Measurements from ENCODE around the gene IRF9. TPM values are rescaled to one million over a fixed set of nuclear protein-coding genes. Genes with fewer than 3 reads are reported as not detected.

Gene IRF9
- total and polyA plus RNA-seq, 2 experiments from 2014 or later, result 8.2 to 8.4 TPM

DNA sequence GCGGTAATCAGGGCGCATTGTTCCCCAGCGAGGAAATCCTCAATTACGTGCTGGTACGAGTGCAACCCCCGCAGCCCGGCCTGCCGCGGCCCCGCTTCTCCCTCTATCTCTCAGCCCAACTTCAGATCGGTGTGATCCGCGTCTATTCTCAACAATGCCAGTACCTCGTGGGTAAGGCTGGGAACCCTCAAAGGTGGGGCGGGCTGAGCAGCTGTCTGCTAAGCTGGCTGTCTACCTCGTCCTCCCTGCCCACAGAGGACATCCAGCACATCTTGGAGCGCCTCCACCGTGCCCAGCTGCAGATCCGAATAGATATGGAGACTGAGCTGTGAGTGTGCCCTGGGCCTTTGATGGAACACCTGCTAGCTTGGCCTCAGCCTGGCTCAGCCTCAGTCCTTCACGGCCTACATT, 11.8 kb downstream of the IRF9 start (continued):
- TF ChIP-seq, protein P1, sequence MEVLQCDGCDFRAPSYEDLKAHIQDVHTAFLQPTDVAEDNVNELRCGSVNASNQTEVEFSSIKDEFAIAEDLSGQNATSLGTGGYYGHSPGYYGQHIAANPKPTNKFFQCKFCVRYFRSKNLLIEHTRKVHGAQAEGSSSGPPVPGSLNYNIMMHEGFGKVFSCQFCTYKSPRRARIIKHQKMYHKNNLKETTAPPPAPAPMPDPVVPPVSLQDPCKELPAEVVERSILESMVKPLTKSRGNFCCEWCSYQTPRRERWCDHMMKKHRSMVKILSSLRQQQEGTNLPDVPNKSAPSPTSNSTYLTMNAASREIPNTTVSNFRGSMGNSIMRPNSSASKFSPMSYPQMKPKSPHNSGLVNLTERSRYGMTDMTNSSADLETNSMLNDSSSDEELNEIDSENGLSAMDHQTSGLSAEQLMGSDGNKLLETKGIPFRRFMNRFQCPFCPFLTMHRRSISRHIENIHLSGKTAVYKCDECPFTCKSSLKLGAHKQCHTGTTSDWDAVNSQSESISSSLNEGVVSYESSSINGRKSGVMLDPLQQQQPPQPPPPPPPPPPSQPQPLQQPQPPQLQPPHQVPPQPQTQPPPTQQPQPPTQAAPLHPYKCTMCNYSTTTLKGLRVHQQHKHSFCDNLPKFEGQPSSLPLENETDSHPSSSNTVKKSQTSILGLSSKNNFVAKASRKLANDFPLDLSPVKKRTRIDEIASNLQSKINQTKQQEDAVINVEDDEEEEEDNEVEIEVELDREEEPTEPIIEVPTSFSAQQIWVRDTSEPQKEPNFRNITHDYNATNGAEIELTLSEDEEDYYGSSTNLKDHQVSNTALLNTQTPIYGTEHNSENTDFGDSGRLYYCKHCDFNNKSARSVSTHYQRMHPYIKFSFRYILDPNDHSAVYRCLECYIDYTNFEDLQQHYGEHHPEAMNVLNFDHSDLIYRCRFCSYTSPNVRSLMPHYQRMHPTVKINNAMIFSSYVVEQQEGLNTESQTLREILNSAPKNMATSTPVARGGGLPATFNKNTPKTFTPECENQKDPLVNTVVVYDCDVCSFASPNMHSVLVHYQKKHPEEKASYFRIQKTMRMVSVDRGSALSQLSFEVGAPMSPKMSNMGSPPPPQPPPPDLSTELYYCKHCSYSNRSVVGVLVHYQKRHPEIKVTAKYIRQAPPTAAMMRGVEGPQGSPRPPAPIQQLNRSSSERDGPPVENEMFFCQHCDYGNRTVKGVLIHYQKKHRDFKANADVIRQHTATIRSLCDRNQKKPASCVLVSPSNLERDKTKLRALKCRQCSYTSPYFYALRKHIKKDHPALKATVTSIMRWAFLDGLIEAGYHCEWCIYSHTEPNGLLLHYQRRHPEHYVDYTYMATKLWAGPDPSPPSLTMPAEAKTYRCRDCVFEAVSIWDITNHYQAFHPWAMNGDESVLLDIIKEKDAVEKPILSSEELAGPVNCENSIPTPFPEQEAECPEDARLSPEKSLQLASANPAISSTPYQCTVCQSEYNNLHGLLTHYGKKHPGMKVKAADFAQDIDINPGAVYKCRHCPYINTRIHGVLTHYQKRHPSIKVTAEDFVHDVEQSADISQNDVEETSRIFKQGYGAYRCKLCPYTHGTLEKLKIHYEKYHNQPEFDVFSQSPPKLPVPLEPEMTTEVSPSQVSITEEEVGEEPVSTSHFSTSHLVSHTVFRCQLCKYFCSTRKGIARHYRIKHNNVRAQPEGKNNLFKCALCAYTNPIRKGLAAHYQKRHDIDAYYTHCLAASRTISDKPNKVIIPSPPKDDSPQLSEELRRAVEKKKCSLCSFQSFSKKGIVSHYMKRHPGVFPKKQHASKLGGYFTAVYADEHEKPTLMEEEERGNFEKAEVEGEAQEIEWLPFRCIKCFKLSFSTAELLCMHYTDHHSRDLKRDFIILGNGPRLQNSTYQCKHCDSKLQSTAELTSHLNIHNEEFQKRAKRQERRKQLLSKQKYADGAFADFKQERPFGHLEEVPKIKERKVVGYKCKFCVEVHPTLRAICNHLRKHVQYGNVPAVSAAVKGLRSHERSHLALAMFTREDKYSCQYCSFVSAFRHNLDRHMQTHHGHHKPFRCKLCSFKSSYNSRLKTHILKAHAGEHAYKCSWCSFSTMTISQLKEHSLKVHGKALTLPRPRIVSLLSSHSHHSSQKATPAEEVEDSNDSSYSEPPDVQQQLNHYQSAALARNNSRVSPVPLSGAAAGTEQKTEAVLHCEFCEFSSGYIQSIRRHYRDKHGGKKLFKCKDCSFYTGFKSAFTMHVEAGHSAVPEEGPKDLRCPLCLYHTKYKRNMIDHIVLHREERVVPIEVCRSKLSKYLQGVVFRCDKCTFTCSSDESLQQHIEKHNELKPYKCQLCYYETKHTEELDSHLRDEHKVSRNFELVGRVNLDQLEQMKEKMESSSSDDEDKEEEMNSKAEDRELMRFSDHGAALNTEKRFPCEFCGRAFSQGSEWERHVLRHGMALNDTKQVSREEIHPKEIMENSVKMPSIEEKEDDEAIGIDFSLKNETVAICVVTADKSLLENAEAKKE (CRISPR knock-in tag; IDR thresholded peaks at IDR 0.05), result no peak
- no peak for TF ChIP-seq POLR2AphosphoS5 (IDR thresholded peaks at IDR 0.05; ENCODE audit: low read depth)
- TF ChIP-seq, protein P2, sequence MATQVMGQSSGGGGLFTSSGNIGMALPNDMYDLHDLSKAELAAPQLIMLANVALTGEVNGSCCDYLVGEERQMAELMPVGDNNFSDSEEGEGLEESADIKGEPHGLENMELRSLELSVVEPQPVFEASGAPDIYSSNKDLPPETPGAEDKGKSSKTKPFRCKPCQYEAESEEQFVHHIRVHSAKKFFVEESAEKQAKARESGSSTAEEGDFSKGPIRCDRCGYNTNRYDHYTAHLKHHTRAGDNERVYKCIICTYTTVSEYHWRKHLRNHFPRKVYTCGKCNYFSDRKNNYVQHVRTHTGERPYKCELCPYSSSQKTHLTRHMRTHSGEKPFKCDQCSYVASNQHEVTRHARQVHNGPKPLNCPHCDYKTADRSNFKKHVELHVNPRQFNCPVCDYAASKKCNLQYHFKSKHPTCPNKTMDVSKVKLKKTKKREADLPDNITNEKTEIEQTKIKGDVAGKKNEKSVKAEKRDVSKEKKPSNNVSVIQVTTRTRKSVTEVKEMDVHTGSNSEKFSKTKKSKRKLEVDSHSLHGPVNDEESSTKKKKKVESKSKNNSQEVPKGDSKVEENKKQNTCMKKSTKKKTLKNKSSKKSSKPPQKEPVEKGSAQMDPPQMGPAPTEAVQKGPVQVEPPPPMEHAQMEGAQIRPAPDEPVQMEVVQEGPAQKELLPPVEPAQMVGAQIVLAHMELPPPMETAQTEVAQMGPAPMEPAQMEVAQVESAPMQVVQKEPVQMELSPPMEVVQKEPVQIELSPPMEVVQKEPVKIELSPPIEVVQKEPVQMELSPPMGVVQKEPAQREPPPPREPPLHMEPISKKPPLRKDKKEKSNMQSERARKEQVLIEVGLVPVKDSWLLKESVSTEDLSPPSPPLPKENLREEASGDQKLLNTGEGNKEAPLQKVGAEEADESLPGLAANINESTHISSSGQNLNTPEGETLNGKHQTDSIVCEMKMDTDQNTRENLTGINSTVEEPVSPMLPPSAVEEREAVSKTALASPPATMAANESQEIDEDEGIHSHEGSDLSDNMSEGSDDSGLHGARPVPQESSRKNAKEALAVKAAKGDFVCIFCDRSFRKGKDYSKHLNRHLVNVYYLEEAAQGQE (IDR thresholded peaks at IDR 0.05; ENCODE audit: unreplicated experiment), result no peak
- TF ChIP-seq EZH2 (IDR thresholded peaks at IDR 0.05; ENCODE audit: low read depth, unreplicated experiment), result no peak
- TF ChIP-seq NANOG (IDR thresholded peaks at IDR 0.05; ENCODE audit: borderline replicate concordance), result no peak
- no peak for TF ChIP-seq ZNF114 (CRISPR knock-in tag; IDR thresholded peaks at IDR 0.05)
- no peak for TF ChIP-seq EZH2phosphoT487 (IDR thresholded peaks at IDR 0.05; ENCODE audit: unreplicated experiment)

Data from GM23338 (cell line).